Right cardiac atrium (tissue), 5 donors: Measurements from ENCODE around the gene ZFYVE27. TPM values are rescaled to one million over a fixed set of nuclear protein-coding genes. Genes with fewer than 3 reads are reported as not detected.

ENCODE experiments used
- ATAC-seq, 2 donors: fragments of 200-7000 bp; cut with Tn5 transposase; one replicate each; pipeline versions ENCODE4 v1.8.0 to v1.9.1; 2020; ENCODE audit warnings: moderate library complexity in 2 of 2, mild to moderate bottlenecking in 1 of 2
- DNase-seq, 3 donors: peaks; one replicate each; pipeline ENCODE4 v3.0.0-alpha.2; 2020
- H3K27ac ChIP-seq: one replicate; pipeline ENCODE4 v1.5.1; 2013; ENCODE audit warnings: mild to moderate bottlenecking, low read length, control low read depth, moderate library complexity
- H3K27me3 ChIP-seq: one replicate; pipeline ENCODE4 v1.6.1; 2013; ENCODE audit not compliant: control insufficient read depth, insufficient read depth
- H3K4me1 ChIP-seq: one replicate; pipeline ENCODE4 v1.6.1; 2013; ENCODE audit warnings: low read length; ENCODE audit not compliant: control insufficient read depth, insufficient read depth
- H3K4me3 ChIP-seq: one replicate; pipeline ENCODE4 v1.5.1; 2013; ENCODE audit warnings: low read length, control low read depth
- H3K9me3 ChIP-seq: one replicate; pipeline ENCODE4 v1.6.1; 2013; ENCODE audit warnings: low read length; ENCODE audit not compliant: control insufficient read depth
- WGBS: extraction: QIAGEN DNeasy Blood & Tissue Kit; methylation state at CpG from one replicate; pipeline ENCODE4 v1.1.7; 2013; 5-methylcytosine and 5-hydroxymethylcytosine counted together
- intact Hi-C, 4 donors: fragments of 100-400 bp; cut with DNase I; formaldehyde crosslinking; loops; one replicate each; pipeline versions ENCODE4 v1.11.0 to v1.14.0; 2022 to 2023
- polyA plus RNA-seq: library from polyadenylated mRNA; stranded (reverse); fragments of 200-250 nt; gene quantifications from one replicate; pipeline ENCODE4 v1.2.3, GENCODE V29; 2013
- total RNA-seq, 4 donors: library from RNA; stranded (reverse); fragmentation: NEBNext Ultra II Directional; extraction: Animal tissue kit (Norgen Biotek cat#: 25700); gene quantifications; one replicate each; pipeline ENCODE4 v1.2.1, GENCODE V29; 2021
- donor health status: healthy with polysubstance abuse.
- donor health status: DM: no; HTN: yes; CAD: no.
- donor health status: DM: no; HTN: no; CAD: no.
- donor health status: DM: no; HTN: yes; CAD: no; lungs with severe emphysema.
- donor health status: DM: yes; HTN: yes; CAD: no.

The ZFYVE27 gene
- total and polyA plus RNA-seq, 5 donors, result 14.8 to 20.6 (median 16.3) TPM

DNA sequence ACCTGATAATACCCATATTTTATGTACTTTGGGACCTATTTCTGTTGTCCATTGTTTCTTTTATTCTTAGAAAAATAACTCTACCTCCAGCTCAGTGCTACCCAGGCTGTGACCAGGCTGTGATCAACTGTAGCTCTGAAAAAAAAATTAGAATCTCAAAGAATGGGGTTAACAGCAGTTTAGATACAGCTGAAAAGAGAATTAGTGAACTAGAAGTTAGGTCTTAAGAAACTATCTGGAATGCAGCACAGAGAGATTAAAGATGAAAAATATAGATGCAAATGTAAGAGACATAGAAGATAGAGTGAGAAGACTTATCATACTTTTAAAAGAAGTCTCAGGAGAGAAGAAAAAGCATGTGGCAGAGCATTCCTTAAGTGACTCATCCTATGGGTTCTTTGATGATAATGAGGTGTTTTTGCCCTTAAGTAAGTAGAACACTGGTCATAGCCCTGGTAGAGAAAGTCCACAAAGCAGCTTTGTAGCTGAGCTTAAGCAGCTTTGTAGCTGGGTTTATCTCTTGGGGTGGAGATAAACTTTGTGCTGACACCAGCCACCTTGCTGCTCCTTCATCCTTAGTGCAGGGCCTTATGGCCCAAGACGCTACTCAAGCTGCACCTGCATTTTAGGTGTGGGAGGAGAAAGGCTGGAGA, 62.2 kb downstream of the ZFYVE27 start:
- no peaks in the 10 kb centered on the region for H3K9me3 ChIP-seq
- H3K4me3 ChIP-seq, result no peak overlapping the region
- 69% methylated on average over 1 of the region's 1 CpG for WGBS
- DNase-seq, result no peak
- ATAC-seq, result no peak
- no peak overlapping the region for H3K27ac ChIP-seq
- no peaks in the 10 kb centered on the region for H3K27me3 ChIP-seq
- H3K4me1 ChIP-seq, result no peaks in the 10 kb centered on the region
- intact Hi-C loops, result loop anchor here in 1 of 4 donors (10.0 kb wide), 1 partner anchor 66 kb away; no protein-coding TSS in a partner anchor

DNA sequence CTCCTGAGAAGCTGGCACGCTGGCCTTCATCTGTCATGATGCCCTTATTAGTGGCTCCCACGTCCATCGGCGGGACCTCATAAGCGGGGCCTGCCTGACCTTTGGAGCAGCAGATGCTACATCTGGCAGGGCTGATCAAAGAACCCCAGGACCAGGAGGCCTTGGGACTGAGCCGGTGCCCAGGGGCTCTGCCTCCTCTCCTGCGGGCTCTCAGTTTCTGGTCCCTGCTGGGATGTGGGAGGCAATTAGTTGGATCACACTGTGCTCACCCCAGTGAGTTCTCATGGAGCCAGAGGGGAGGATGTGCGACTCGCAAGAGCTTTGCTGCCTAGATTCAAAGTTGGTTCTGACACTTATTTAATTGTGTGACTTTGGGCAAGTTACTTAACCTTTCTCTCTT, 63.5 kb downstream of the ZFYVE27 start:
- DNase-seq (no peak), ATAC-seq (no peak)
- 78% methylated on average over 9 of the region's 9 CpGs for WGBS
- H3K27me3 ChIP-seq, result no peaks in the 10 kb centered on the region
- no peaks in the 10 kb centered on the region for H3K9me3 ChIP-seq
- intact Hi-C loops, result no loop called here
- no peak overlapping the region for H3K4me3 ChIP-seq
- no peak overlapping the region for H3K27ac ChIP-seq
- H3K4me1 ChIP-seq, result no peaks in the 10 kb centered on the region

DNA sequence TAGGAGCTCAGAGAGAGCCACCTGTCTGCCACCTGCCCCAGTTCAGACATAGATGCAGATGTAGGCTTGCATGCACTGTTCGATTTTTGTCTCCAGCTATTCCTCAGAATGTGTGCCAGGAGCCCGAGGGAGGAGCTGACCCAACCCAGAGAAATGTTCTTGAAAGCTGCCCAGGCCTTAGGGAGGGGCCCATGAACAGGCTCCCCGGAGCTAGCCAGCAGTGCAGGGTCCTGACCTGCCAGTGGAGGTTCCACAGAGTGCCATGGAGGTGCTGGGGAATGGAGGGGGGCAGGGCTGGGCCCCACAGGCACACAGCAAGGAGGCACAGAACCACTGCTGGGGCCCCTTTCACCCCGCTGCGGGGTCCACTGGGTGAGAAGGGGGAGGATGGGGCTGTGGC, 64.5 kb downstream of the ZFYVE27 start:
- ATAC-seq, result peak in 1 of 2 donors; percentile 34
- intact Hi-C loops, result no loop called here
- 61% methylated on average over 5 of the region's 5 CpGs for whole genome bisulfite sequencing

DNA sequence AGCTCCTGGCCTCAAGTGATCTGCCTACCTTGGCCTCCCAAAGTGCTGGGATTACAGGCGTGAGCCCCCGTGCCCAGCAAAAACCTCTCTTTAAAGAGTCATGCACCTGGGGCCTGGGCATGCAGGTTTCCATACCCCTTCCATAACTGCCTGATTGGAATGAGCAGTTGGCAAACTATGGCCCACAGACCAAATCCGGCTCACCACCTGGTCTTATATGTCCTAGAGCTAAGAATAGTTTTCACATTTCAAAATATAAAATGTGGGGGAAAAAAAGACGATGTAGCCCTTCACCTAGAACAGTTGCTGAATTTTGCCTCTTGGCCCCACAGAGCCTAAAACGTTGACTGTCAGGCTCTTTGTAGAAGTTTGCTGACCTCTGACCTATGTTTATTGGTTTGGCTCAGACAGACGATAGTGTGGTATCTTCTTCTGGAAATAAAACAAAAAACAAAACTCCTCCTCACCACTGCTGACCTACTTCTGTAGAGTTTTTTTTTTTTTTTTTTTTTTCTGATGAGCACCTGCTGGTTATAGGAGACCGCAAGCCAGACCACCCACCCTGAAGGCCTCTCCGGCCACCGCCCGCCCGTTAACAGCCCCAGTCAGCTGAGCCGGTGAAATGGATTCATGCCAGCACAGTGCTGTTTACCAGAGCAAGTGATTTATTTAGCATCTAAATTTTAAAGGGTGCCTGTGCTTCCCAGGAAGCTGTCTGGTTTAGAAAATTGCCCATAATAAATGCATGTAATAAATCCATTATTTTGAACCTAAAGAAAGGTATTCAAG, 68.4 kb downstream of the ZFYVE27 start:
- DNase-seq, result no peak
- intact Hi-C loops, result no loop called here
- Histone ChIP-seq H3K9me3 (no peaks in the 10 kb centered on the region), H3K27me3 (no peaks in the 10 kb centered on the region), H3K27ac (no peak overlapping the region), H3K4me1 (no peaks in the 10 kb centered on the region), H3K4me3 (no peak overlapping the region)
- WGBS, result 67% methylated on average over 12 of the region's 12 CpGs
- ATAC-seq, result no peak

More for the DNA sequence above, 64.5 kb downstream of the ZFYVE27 start:
- no peaks in the 10 kb centered on the region for H3K27me3 ChIP-seq
- DNase-seq, result no peak
- no peaks in the 10 kb centered on the region for H3K4me1 ChIP-seq
- no peak overlapping the region for H3K27ac ChIP-seq
- no peaks in the 10 kb centered on the region for H3K9me3 ChIP-seq
- H3K4me3 ChIP-seq, result no peak overlapping the region

DNA sequence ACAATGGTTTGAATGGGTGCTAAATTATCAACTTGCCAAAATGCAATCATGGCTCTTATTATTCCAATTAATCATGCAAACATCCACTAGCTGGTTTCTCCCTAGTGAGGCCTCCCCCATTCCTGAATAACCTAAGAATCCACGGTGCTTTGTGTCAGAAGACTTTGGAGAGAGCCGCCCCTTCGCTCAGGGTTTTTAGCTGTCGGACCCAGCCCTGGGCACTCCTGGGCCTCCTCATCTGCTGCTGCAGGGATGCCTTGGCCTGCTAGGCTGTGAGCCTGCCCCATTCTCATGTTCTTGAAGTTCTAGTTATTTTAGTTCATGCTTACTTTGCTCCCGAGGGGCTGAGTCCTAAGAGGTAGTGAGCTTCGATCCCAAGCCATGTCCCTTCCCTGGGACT, 69.0 kb downstream of the ZFYVE27 start:
- intact Hi-C loops, result no loop called here
- Histone ChIP-seq H3K4me3 (no peak overlapping the region), H3K27ac (no peak overlapping the region), H3K27me3 (no peaks in the 10 kb centered on the region), H3K9me3 (no peaks in the 10 kb centered on the region), H3K4me1 (no peaks in the 10 kb centered on the region)
- 77% methylated on average over 6 of the region's 6 CpGs for WGBS
- ATAC-seq (no peak), DNase-seq (no peak)

DNA sequence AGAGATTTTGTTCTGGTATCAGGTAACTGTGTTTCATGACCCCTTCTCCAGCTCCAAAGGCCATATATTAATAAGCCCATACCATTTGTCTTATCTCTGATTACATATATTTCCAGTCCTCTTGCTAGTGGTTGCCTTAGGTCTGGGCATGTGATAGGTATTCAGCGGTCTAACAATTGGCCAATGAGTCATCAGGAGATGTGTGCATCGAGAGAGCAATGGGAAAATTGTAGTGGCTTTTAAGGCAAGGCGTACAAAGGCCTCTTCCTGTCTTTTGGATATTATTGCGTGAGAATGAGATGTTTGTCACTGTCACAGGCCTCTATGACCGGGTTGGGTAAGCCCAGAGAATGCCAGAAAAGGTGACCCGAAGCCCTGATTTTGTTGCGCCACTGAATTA, 73.5 kb downstream of the ZFYVE27 start:
- intact Hi-C loops, result no loop called here

More for the DNA sequence above, 73.5 kb downstream of the ZFYVE27 start:
- ATAC-seq (no peak), DNase-seq (no peak)
- Histone ChIP-seq H3K9me3 (no peaks in the 10 kb centered on the region), H3K4me1 (no peaks in the 10 kb centered on the region), H3K4me3 (no peak overlapping the region), H3K27me3 (no peaks in the 10 kb centered on the region), H3K27ac (no peak overlapping the region)
- 78% methylated on average over 7 of the region's 7 CpGs for WGBS

Other genes with a start within 250 kb of the ZFYVE27 start
- gene MMS19, start 238.7 kb upstream of the ZFYVE27 start, total RNA-seq, result 10 to 100 TPM; 32.8 to 40.0 (median 36.8) TPM
- gene MMS19, start 238.7 kb upstream of the ZFYVE27 start, polyA plus RNA-seq, result 33.7 TPM
- gene UBTD1, start 238.2 kb upstream of the ZFYVE27 start, total RNA-seq, result 10 to 100 TPM; 24.8 to 27.6 (median 25.8) TPM
- gene UBTD1, start 238.2 kb upstream of the ZFYVE27 start, polyA plus RNA-seq, result 42.1 TPM
- 10 to 100 TPM in 3 of 4 donors, 1 to 10 TPM in 1; 9.9 to 19.3 (median 17.8) TPM for gene ANKRD2, start 164.3 kb upstream of the ZFYVE27 start, total RNA-seq
- 67.6 TPM for gene ANKRD2, start 164.3 kb upstream of the ZFYVE27 start, polyA plus RNA-seq
- 10 to 100 TPM in 3 of 4 donors, 1 to 10 TPM in 1; 4.4 to 13.4 (median 11.7) TPM for gene HOGA1, start 152.7 kb upstream of the ZFYVE27 start, total RNA-seq
- gene HOGA1, start 152.7 kb upstream of the ZFYVE27 start, polyA plus RNA-seq, result 15.0 TPM
- gene C10orf62, start 147.4 kb upstream of the ZFYVE27 start, total RNA-seq, result under 1 TPM in 3 of 4 donors, not detected in 1; 0.25 to 0.76 (median 0.31) TPM
- 0.20 TPM for gene C10orf62, start 147.4 kb upstream of the ZFYVE27 start, polyA plus RNA-seq
- gene MORN4, start 103.6 kb upstream of the ZFYVE27 start, total RNA-seq, result 10 to 100 TPM; 10.1 to 11.7 (median 11.0) TPM
- gene MORN4, start 103.6 kb upstream of the ZFYVE27 start, polyA plus RNA-seq, result 23.3 TPM
- gene PI4K2A, start 96.5 kb upstream of the ZFYVE27 start, total RNA-seq, result 10 to 100 TPM; 11.7 to 14.7 (median 12.5) TPM
- gene PI4K2A, start 96.5 kb upstream of the ZFYVE27 start, polyA plus RNA-seq, result 9.3 TPM
- gene AVPI1, start 49.9 kb upstream of the ZFYVE27 start, total RNA-seq, result 10 to 100 TPM; 12.2 to 23.1 (median 15.7) TPM
- 15.4 TPM for gene AVPI1, start 49.9 kb upstream of the ZFYVE27 start, polyA plus RNA-seq
- 10 to 100 TPM; 17.3 to 27.8 (median 21.6) TPM for gene MARVELD1, start 23.4 kb upstream of the ZFYVE27 start, total RNA-seq
- 10.6 TPM for gene MARVELD1, start 23.4 kb upstream of the ZFYVE27 start, polyA plus RNA-seq
- gene SFRP5, start 34.9 kb downstream of the ZFYVE27 start, total RNA-seq, result 100 to 1,000 TPM; 110 to 191 (median 168) TPM
- gene SFRP5, start 34.9 kb downstream of the ZFYVE27 start, polyA plus RNA-seq, result 110 TPM
- 10 to 100 TPM in 1 of 4 donors, 1 to 10 TPM in 3; 4.1 to 11.7 (median 7.0) TPM for gene GOLGA7B, start 112.7 kb downstream of the ZFYVE27 start, total RNA-seq
- 5.3 TPM for gene GOLGA7B, start 112.7 kb downstream of the ZFYVE27 start, polyA plus RNA-seq